ENCODE data around the gene PSG4.
"Not testable (repeated sequence)": the region's sequence is repeated elsewhere in the genome, so short reads cannot be mapped to it uniquely, and the experiment has no call there.

PSG4 gene

GRCh38 chr19:43226986-43227385 is 21.5 kb upstream of the PSG4 start:
- H3K36me3 ChIP-seq (ENCODE audit: control insufficient read depth in 2 of 2, insufficient read depth in 2 of 2, low read length in 2 of 2); H3K4me1 ChIP-seq (ENCODE audit: control insufficient read depth, insufficient read depth, low read length); H3K27ac ChIP-seq (ENCODE audit: low read length); H3K4me3 ChIP-seq (ENCODE audit: low read length in 2 of 2); H3K9me3 ChIP-seq (ENCODE audit: control insufficient read depth in 2 of 2, low read length in 2 of 2); H3K27me3 ChIP-seq (ENCODE audit: control insufficient read depth in 1 of 2, insufficient read depth in 2 of 2, low read length in 2 of 2); H3K9ac ChIP-seq (ENCODE audit: low read length in 2 of 2): not testable (repeated sequence)

- H3K9ac ChIP-seq (ENCODE audit: low read length in 2 of 2): no peak overlapping the region
- no peaks in the 10 kb centered on the region for H3K36me3 ChIP-seq (ENCODE audit: control insufficient read depth in 2 of 2, insufficient read depth in 2 of 2, low read length in 2 of 2)
- no peak overlapping the region for H3K4me3 ChIP-seq (ENCODE audit: low read length in 2 of 2)
- H3K9me3 ChIP-seq (ENCODE audit: control insufficient read depth in 2 of 2, low read length in 2 of 2): peaks cover 0 to 7% of the 10 kb centered on the region in 2 donors
- no peaks in the 10 kb centered on the region for H3K27me3 ChIP-seq (ENCODE audit: control insufficient read depth in 1 of 2, insufficient read depth in 2 of 2, low read length in 2 of 2)
- no peaks in the 10 kb centered on the region for H3K4me1 ChIP-seq (ENCODE audit: control insufficient read depth, insufficient read depth, low read length)
- H3K27ac ChIP-seq (ENCODE audit: low read length): no peak overlapping the region
Measured at GRCh38 chr19:43224855-43225253, 19.4 kb upstream of the PSG4 start.

GRCh38 chr19:43224201-43224854 is 18.9 kb upstream of the PSG4 start:
- not testable (repeated sequence) for H3K36me3 ChIP-seq (ENCODE audit: control insufficient read depth in 2 of 2, insufficient read depth in 2 of 2, low read length in 2 of 2); H3K27me3 ChIP-seq (ENCODE audit: control insufficient read depth in 1 of 2, insufficient read depth in 2 of 2, low read length in 2 of 2); H3K4me1 ChIP-seq (ENCODE audit: control insufficient read depth, insufficient read depth, low read length); H3K9me3 ChIP-seq (ENCODE audit: control insufficient read depth in 2 of 2, low read length in 2 of 2); H3K4me3 ChIP-seq (ENCODE audit: low read length in 2 of 2); H3K9ac ChIP-seq (ENCODE audit: low read length in 2 of 2); H3K27ac ChIP-seq (ENCODE audit: low read length)

- not testable (repeated sequence) for H3K4me3 ChIP-seq (ENCODE audit: low read length in 2 of 2); H3K4me1 ChIP-seq (ENCODE audit: control insufficient read depth, insufficient read depth, low read length); H3K27me3 ChIP-seq (ENCODE audit: control insufficient read depth in 1 of 2, insufficient read depth in 2 of 2, low read length in 2 of 2); H3K9me3 ChIP-seq (ENCODE audit: control insufficient read depth in 2 of 2, low read length in 2 of 2); H3K9ac ChIP-seq (ENCODE audit: low read length in 2 of 2); H3K36me3 ChIP-seq (ENCODE audit: control insufficient read depth in 2 of 2, insufficient read depth in 2 of 2, low read length in 2 of 2); H3K27ac ChIP-seq (ENCODE audit: low read length)
Measured at GRCh38 chr19:43221891-43222290, 16.5 kb upstream of the PSG4 start.

GRCh38 chr19:43219136-43219535 is 13.7 kb upstream of the PSG4 start:
- H3K27me3 ChIP-seq (ENCODE audit: control insufficient read depth in 1 of 2, insufficient read depth in 2 of 2, low read length in 2 of 2); H3K9ac ChIP-seq (ENCODE audit: low read length in 2 of 2); H3K4me3 ChIP-seq (ENCODE audit: low read length in 2 of 2); H3K36me3 ChIP-seq (ENCODE audit: control insufficient read depth in 2 of 2, insufficient read depth in 2 of 2, low read length in 2 of 2); H3K27ac ChIP-seq (ENCODE audit: low read length); H3K9me3 ChIP-seq (ENCODE audit: control insufficient read depth in 2 of 2, low read length in 2 of 2); H3K4me1 ChIP-seq (ENCODE audit: control insufficient read depth, insufficient read depth, low read length): not testable (repeated sequence)

- not testable (repeated sequence) for H3K9ac ChIP-seq (ENCODE audit: low read length in 2 of 2); H3K9me3 ChIP-seq (ENCODE audit: control insufficient read depth in 2 of 2, low read length in 2 of 2); H3K4me3 ChIP-seq (ENCODE audit: low read length in 2 of 2); H3K36me3 ChIP-seq (ENCODE audit: control insufficient read depth in 2 of 2, insufficient read depth in 2 of 2, low read length in 2 of 2); H3K4me1 ChIP-seq (ENCODE audit: control insufficient read depth, insufficient read depth, low read length); H3K27me3 ChIP-seq (ENCODE audit: control insufficient read depth in 1 of 2, insufficient read depth in 2 of 2, low read length in 2 of 2); H3K27ac ChIP-seq (ENCODE audit: low read length)
Measured at GRCh38 chr19:43215881-43216280, 10.4 kb upstream of the PSG4 start.

GRCh38 chr19:43207991-43208390 is 2.6 kb upstream of the PSG4 start:
- Histone ChIP-seq H3K27me3 (ENCODE audit: control insufficient read depth in 1 of 2, insufficient read depth in 2 of 2, low read length in 2 of 2) (no peaks in the 10 kb centered on the region), H3K4me3 (ENCODE audit: low read length in 2 of 2) (no peak overlapping the region), H3K9ac (ENCODE audit: low read length in 2 of 2) (no peak overlapping the region), H3K36me3 (ENCODE audit: control insufficient read depth in 2 of 2, insufficient read depth in 2 of 2, low read length in 2 of 2) (no peaks in the 10 kb centered on the region), H3K27ac (ENCODE audit: low read length) (no peak overlapping the region), H3K4me1 (ENCODE audit: control insufficient read depth, insufficient read depth, low read length) (no peaks in the 10 kb centered on the region), H3K9me3 (ENCODE audit: control insufficient read depth in 2 of 2, low read length in 2 of 2) (no peaks in the 10 kb centered on the region)

GRCh38 chr19:43207174-43207573 is 1.7 kb upstream of the PSG4 start:
- not testable (repeated sequence) for H3K36me3 ChIP-seq (ENCODE audit: control insufficient read depth in 2 of 2, insufficient read depth in 2 of 2, low read length in 2 of 2)

GRCh38 chr19:43203611-43204010 is 1.8 kb downstream of the PSG4 start:
- H3K36me3 ChIP-seq (ENCODE audit: control insufficient read depth in 2 of 2, insufficient read depth in 2 of 2, low read length in 2 of 2); H3K9me3 ChIP-seq (ENCODE audit: control insufficient read depth in 2 of 2, low read length in 2 of 2); H3K4me1 ChIP-seq (ENCODE audit: control insufficient read depth, insufficient read depth, low read length); H3K4me3 ChIP-seq (ENCODE audit: low read length in 2 of 2); H3K27ac ChIP-seq (ENCODE audit: low read length); H3K27me3 ChIP-seq (ENCODE audit: control insufficient read depth in 1 of 2, insufficient read depth in 2 of 2, low read length in 2 of 2); H3K9ac ChIP-seq (ENCODE audit: low read length in 2 of 2): not testable (repeated sequence)

More at GRCh38 chr19:43207174-43207573, 1.7 kb upstream of the PSG4 start:
- H3K27ac ChIP-seq (ENCODE audit: low read length); H3K4me3 ChIP-seq (ENCODE audit: low read length in 2 of 2); H3K9ac ChIP-seq (ENCODE audit: low read length in 2 of 2); H3K9me3 ChIP-seq (ENCODE audit: control insufficient read depth in 2 of 2, low read length in 2 of 2); H3K27me3 ChIP-seq (ENCODE audit: control insufficient read depth in 1 of 2, insufficient read depth in 2 of 2, low read length in 2 of 2); H3K4me1 ChIP-seq (ENCODE audit: control insufficient read depth, insufficient read depth, low read length): not testable (repeated sequence)

GRCh38 chr19:43201891-43202290 is 3.5 kb downstream of the PSG4 start:
- not testable (repeated sequence) for H3K4me3 ChIP-seq (ENCODE audit: low read length in 2 of 2); H3K27ac ChIP-seq (ENCODE audit: low read length); H3K36me3 ChIP-seq (ENCODE audit: control insufficient read depth in 2 of 2, insufficient read depth in 2 of 2, low read length in 2 of 2); H3K27me3 ChIP-seq (ENCODE audit: control insufficient read depth in 1 of 2, insufficient read depth in 2 of 2, low read length in 2 of 2); H3K4me1 ChIP-seq (ENCODE audit: control insufficient read depth, insufficient read depth, low read length); H3K9me3 ChIP-seq (ENCODE audit: control insufficient read depth in 2 of 2, low read length in 2 of 2); H3K9ac ChIP-seq (ENCODE audit: low read length in 2 of 2)

- H3K9ac ChIP-seq (ENCODE audit: low read length in 2 of 2); H3K4me3 ChIP-seq (ENCODE audit: low read length in 2 of 2); H3K4me1 ChIP-seq (ENCODE audit: control insufficient read depth, insufficient read depth, low read length); H3K27ac ChIP-seq (ENCODE audit: low read length); H3K27me3 ChIP-seq (ENCODE audit: control insufficient read depth in 1 of 2, insufficient read depth in 2 of 2, low read length in 2 of 2); H3K9me3 ChIP-seq (ENCODE audit: control insufficient read depth in 2 of 2, low read length in 2 of 2); H3K36me3 ChIP-seq (ENCODE audit: control insufficient read depth in 2 of 2, insufficient read depth in 2 of 2, low read length in 2 of 2): not testable (repeated sequence)
Measured at GRCh38 chr19:43201337-43201801, 4.1 kb downstream of the PSG4 start.

Data from stomach smooth muscle (tissue), 2 donors.